Nephron progenitor cell (in vitro differentiated cells): ENCODE results near the gene KRTAP12-2.
A peak's percentile ranks its signal among the peaks of the same experiment; 100 is the strongest.
"Not testable (repeated sequence)": the region's sequence is repeated elsewhere in the genome, so short reads cannot be mapped to it uniquely, and the experiment has no call there.

ENCODE experiments used
- DNase-seq: peaks from one replicate; pipeline ENCODE4 v3.0.0; 2021
- H3K27ac Mint-ChIP-seq: 2 replicates; pipeline ENCODE4 v1.8.0; 2021; ENCODE audit warnings: mild to moderate bottlenecking, moderate library complexity, mixed read lengths
- H3K27me3 Mint-ChIP-seq: 2 replicates; pipeline ENCODE4 v1.8.0; 2021; ENCODE audit warnings: mild to moderate bottlenecking, low read depth, mixed read lengths; ENCODE audit not compliant: poor library complexity
- H3K36me3 Mint-ChIP-seq: 2 replicates; pipeline ENCODE4 v1.8.0; 2021; ENCODE audit warnings: low read depth, mixed read lengths
- H3K4me1 Mint-ChIP-seq: 2 replicates; pipeline ENCODE4 v1.8.0; 2021; ENCODE audit warnings: mixed read lengths
- H3K4me3 Mint-ChIP-seq: 2 replicates; pipeline ENCODE4 v1.8.0; 2021; ENCODE audit warnings: mild to moderate bottlenecking, moderate library complexity, mixed read lengths
- H3K9me3 Mint-ChIP-seq: 2 replicates; pipeline ENCODE4 v1.8.0; 2021; ENCODE audit warnings: mild to moderate bottlenecking, moderate library complexity, mixed read lengths
- TF ChIP-seq, protein P1 (sequence below): fragments of 200-600 bp; sonication (generic); IDR thresholded peaks from 2 replicates; pipeline ENCODE4 v1.5.0; 2021; ENCODE audit warnings: antibody characterized with exemption

Gene KRTAP12-2

DNA sequence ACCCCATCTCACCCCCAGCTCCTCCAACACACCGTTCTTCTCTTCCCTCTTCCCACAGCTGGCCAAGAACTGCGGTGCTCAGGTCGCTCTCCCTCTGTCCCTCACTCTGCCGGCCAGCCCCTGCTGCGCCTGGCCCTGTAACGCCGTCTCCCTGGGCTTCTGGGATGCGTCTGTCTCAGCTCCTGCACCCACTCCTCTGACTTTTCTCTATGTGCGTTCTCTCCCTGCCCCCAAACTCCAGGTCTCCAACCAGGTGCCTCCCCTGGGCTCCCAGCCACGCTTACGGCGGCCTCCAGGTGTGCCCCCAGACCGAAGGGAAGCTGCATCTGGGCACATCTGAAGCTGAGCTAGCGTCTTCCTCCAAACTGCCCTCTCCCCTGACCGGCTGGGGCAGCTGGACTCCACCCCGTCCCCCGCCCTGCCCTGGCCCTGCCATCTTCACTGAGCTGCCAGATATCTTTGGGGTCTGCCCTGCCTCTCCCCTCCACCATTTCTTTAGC is 32.8 kb upstream of the KRTAP12-2 start:
- peaks cover 7% of the 10 kb centered on the region for H3K9me3 Mint-ChIP-seq
- H3K4me1 Mint-ChIP-seq = peaks cover 74% of the 10 kb centered on the region
- DNase-seq = no peak
- H3K4me3 Mint-ChIP-seq = peak overlapping the region; percentile 25
- TF ChIP-seq, protein P1, sequence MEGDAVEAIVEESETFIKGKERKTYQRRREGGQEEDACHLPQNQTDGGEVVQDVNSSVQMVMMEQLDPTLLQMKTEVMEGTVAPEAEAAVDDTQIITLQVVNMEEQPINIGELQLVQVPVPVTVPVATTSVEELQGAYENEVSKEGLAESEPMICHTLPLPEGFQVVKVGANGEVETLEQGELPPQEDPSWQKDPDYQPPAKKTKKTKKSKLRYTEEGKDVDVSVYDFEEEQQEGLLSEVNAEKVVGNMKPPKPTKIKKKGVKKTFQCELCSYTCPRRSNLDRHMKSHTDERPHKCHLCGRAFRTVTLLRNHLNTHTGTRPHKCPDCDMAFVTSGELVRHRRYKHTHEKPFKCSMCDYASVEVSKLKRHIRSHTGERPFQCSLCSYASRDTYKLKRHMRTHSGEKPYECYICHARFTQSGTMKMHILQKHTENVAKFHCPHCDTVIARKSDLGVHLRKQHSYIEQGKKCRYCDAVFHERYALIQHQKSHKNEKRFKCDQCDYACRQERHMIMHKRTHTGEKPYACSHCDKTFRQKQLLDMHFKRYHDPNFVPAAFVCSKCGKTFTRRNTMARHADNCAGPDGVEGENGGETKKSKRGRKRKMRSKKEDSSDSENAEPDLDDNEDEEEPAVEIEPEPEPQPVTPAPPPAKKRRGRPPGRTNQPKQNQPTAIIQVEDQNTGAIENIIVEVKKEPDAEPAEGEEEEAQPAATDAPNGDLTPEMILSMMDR = no peak
- H3K36me3 Mint-ChIP-seq = no peaks in the 10 kb centered on the region
- peaks cover 73% of the 10 kb centered on the region for H3K27me3 Mint-ChIP-seq
- H3K27ac Mint-ChIP-seq = no peak overlapping the region

DNA sequence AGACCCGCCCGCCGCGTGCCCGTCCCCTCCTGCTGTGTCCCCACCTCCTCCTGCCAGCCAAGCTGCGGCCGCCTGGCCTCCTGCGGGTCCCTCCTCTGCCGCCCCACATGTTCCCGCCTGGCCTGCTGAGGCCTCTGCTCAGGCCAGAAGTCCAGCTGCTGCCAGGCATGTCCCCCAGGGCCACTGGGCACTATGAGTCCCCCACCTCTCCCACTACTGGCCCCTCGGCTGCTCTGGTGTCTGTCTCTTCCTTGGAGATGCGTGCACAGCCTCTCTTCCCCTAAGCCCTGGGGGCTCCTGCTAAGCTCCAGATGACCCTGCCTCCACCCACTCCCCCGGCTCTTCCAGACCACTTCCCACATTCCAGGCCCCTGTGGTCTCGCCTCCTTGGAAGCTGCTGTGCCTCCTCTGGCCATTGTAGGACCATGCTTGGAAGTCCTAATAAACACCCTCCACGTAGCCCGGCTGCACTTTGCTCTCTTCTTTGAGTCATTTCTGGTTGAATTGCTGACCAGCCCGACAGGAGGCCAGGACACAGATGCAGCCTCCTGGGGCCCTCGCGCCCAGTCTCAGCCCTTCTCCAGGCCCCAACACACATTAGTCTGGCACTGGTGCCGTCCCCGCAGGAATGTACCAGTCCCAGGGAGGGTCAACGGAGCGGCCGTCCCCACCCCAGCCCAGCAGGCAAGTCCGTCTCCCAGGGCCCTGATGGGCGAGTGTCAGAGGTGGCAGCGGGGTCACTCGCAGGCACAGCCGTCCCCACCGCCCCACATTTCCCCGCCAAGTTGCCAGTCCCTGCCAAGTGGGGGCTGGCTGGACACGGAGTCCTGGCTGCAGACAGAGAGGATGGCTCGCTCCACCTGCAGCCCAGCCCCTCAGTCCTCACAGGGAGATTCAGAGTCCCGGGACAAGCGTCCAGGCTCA is 31.3 kb upstream of the KRTAP12-2 start:
- H3K36me3 Mint-ChIP-seq = peaks cover 5% of the 10 kb centered on the region
- peaks cover 58% of the 10 kb centered on the region for H3K27me3 Mint-ChIP-seq
- TF ChIP-seq, protein P1 = no peak
- peak overlapping the region; percentile 10 for H3K4me3 Mint-ChIP-seq
- peaks cover 17% of the 10 kb centered on the region for H3K9me3 Mint-ChIP-seq
- H3K27ac Mint-ChIP-seq = no peak overlapping the region
- peaks cover 69% of the 10 kb centered on the region for H3K4me1 Mint-ChIP-seq
- DNase-seq = no peak

DNA sequence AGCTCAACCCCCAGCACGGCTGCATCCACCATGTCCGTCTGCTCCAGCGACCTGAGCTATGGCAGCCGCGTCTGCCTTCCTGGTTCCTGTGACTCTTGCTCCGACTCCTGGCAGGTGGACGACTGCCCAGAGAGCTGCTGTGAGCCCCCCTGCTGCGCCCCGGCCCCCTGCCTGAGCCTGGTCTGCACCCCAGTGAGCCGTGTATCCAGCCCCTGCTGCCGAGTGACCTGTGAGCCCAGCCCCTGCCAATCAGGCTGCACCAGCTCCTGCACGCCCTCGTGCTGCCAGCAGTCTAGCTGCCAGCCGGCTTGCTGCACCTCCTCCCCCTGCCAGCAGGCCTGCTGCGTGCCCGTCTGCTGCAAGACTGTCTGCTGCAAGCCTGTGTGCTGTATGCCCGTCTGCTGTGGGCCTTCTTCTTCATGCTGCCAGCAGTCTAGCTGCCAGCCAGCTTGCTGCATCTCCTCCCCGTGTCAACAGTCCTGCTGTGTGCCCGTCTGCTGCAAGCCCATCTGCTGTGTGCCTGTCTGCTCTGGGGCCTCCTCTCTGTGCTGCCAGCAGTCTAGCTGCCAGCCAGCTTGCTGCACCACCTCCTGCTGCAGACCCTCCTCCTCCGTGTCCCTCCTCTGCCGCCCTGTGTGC is 30.6 kb upstream of the KRTAP12-2 start, which contains the start of gene KRTAP10-12:
KRTAP10-12 (plus strand) TSS at position 1 of the 639 bp plus-strand sequence; CDS start at position 31, 30 bp downstream.
- Mint-ChIP-seq H3K9me3 (peaks cover 25% of the 10 kb centered on the region), H3K27me3 (peaks cover 51% of the 10 kb centered on the region), H3K36me3 (peaks cover 13% of the 10 kb centered on the region), H3K4me3 (peak within 1 kb of the TSS; percentile 10), H3K4me1 (peaks cover 62% of the 10 kb centered on the region)
- not testable (repeated sequence) for H3K27ac Mint-ChIP-seq, DNase-seq

DNA sequence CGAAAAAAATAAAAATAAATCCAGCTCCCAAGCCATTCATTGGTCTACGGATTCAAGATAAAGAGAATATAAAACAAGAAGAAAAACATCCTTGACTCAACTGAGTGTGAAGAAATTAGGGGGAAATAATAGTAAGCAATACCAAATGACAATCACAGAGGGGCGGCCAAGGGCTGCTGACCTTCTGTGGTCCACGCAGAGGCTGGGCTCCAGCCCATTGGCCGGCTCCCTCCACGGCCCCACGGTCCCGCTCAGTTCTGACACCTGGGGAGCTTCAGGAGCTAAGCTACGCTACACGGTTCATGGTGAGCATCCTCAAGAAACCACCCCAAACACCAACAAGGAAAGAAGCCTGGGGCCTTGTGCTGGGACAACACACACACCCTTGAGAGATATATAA is 29.8 kb upstream of the KRTAP12-2 start:
- H3K27me3 Mint-ChIP-seq = peaks cover 43% of the 10 kb centered on the region
- DNase-seq = no peak
- H3K9me3 Mint-ChIP-seq = peaks cover 32% of the 10 kb centered on the region
- H3K36me3 Mint-ChIP-seq = peaks cover 15% of the 10 kb centered on the region
- TF ChIP-seq, protein P1 = no peak
- H3K4me3 Mint-ChIP-seq = no peak overlapping the region
- H3K4me1 Mint-ChIP-seq = peaks cover 57% of the 10 kb centered on the region
- no peak overlapping the region for H3K27ac Mint-ChIP-seq

DNA sequence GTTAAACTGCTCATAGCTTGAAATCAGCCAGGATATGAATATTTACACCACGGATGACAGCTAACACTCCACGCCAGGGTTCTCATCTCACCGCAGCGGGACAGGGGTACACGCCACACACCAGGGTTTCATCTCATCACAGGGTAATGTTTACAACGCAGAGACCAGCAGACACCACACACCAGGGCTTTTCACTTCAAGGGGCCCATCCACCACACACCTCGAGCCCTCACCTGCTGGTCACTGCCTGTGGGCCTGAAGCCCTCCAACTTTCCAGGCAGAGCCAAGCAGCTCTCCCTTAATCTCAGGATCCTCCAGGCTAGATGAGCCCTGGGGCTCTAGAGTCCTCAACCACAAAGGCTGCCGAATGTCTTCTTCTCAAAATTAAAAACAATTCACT is 28.9 kb upstream of the KRTAP12-2 start:
- no peak for DNase-seq
- peaks cover 47% of the 10 kb centered on the region for H3K4me1 Mint-ChIP-seq
- H3K27ac Mint-ChIP-seq = no peak overlapping the region
- H3K36me3 Mint-ChIP-seq = peaks cover 15% of the 10 kb centered on the region
- peaks cover 35% of the 10 kb centered on the region for H3K9me3 Mint-ChIP-seq
- TF ChIP-seq, protein P1 = no peak
- peaks cover 34% of the 10 kb centered on the region for H3K27me3 Mint-ChIP-seq
- no peak overlapping the region for H3K4me3 Mint-ChIP-seq

DNA sequence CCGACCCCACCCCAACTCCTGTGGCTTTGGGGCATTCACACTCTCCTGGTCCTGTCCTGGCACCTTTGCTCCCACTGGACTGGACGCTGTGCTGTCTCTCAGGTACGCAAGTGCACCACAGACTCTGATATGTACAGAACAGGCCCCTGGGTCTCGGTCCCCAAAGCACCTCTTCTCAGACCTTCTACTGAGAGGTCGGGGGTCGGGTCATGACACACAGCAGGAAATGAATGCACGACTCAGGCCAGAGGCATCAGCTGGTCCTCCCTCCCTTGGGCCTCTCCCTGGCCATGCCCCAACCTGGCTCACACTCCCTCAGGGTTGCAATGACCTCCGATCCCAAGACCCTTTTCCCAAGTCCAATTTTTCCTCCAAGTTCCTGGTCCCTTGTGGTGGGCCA is 28.5 kb upstream of the KRTAP12-2 start:
- TF ChIP-seq, protein P1 = no peak
- H3K27ac Mint-ChIP-seq = no peak overlapping the region
- peaks cover 15% of the 10 kb centered on the region for H3K36me3 Mint-ChIP-seq
- DNase-seq = no peak
- H3K4me1 Mint-ChIP-seq = peaks cover 46% of the 10 kb centered on the region
- no peak overlapping the region for H3K4me3 Mint-ChIP-seq
- H3K9me3 Mint-ChIP-seq = peaks cover 35% of the 10 kb centered on the region
- H3K27me3 Mint-ChIP-seq = peaks cover 32% of the 10 kb centered on the region
